ENCODE results near the gene USP17L29.
"Not testable (repeated sequence)": the region's sequence is repeated elsewhere in the genome, so short reads cannot be mapped to it uniquely, and the experiment has no call there.

The USP17L29 gene

GRCh38 chr4:9384126-9384525, 30.7 kb downstream of the USP17L29 start:
- DNase-seq (ENCODE audit: low spot score), result no peak
- TF ChIP-seq CTCF (IDR thresholded peaks at IDR 0.05; ENCODE audit: extremely low read depth, insufficient read depth, missing control alignments), result no peak
- in situ Hi-C loops (cut with MboI; ENCODE audit: low pct_unique_long_range_greater_than_20kb, low sequenced_read_pairs, unreplicated experiment), result no loop called here

GRCh38 chr4:9389001-9389400, 35.6 kb downstream of the USP17L29 start:
- DNase-seq (ENCODE audit: low spot score); in situ Hi-C loops (cut with MboI; ENCODE audit: low pct_unique_long_range_greater_than_20kb, low sequenced_read_pairs, unreplicated experiment): not testable (repeated sequence)

Measured in GM13977 (cell line).